Endothelial cell of umbilical vein (primary cell): Measurements from ENCODE around the gene MYLIP.

Experiments used
- JUN ChIP-seq: IDR thresholded peaks from 2 replicates; pipeline ENCODE4 v1.6.1; 2011; ENCODE audit warnings: borderline replicate concordance, low read depth; ENCODE audit not compliant: insufficient read length, insufficient read depth
- POLR2A ChIP-seq: IDR thresholded peaks from 2 replicates; pipeline ENCODE4 v1.6.1; 2012; ENCODE audit warnings: low read depth, mild to moderate bottlenecking, control low read depth, low read length
- POLR2AphosphoS5 ChIP-seq: IDR thresholded peaks from 2 replicates; pipeline ENCODE4 v1.6.1; 2012; ENCODE audit warnings: low read depth, mild to moderate bottlenecking, control low read depth, low read length, moderate library complexity; ENCODE audit not compliant: insufficient read depth
- TF ChIP-seq, protein P1 (sequence below), 2 donors: IDR thresholded peaks; 1 replicate in 1 of 2; 2 replicates in 1 of 2; pipeline ENCODE4 v1.5.1; 2011; ENCODE audit warnings: low read length in 2 of 2, mild to moderate bottlenecking in 2 of 2, moderate library complexity in 2 of 2, control low read depth in 1 of 2, inconsistent platforms in 1 of 2, low read depth in 1 of 2; ENCODE audit not compliant: insufficient read depth in 1 of 2; ENCODE audit errors: extremely low read depth in 1 of 2
- TF ChIP-seq, protein P2 (sequence below): IDR thresholded peaks from 2 replicates; pipeline ENCODE4 v1.6.1; 2011; ENCODE audit not compliant: insufficient read depth, insufficient read length

DNA sequence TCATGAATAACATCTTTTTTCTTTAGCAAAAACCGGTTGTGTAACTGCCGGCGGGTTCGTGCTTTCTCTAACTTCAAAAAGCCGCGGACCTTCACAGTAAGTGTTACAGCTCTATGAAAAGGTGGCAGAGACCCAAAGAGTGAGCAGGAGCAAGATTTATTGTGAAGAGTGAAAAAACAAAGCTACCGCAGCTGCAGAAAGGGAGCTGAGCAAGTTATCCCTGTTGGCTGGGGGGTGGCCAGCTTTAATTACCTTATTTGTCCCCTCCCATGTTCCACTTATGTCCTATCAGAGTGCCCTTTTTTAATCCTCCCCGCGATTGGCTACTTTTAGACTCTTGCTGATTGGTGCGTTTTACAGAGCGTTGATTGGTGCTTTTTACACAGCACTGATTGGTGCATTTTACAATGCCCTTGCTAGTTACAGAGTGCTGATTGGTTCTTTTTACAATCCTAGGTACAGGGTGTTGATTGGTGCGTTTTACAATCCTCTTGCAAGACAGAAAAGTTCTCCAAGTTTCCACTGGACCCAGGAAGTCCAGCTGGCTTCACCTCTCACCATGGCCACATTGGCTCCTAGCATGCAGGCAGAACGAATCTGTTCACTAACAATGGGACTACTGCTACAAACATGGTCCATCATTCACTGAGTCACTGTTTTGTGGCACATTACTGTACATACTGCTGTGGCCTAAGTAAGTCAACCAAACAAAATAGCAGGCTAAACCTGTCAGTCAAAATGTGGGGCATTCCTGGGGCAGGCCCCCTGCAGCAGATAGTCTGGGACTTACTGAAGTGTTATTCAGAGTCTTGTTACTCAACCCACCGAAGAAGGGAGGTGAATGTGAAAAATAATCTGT, 52.8 kb downstream of the MYLIP start:
- TF ChIP-seq POLR2A = no peak
- TF ChIP-seq, protein P1, sequence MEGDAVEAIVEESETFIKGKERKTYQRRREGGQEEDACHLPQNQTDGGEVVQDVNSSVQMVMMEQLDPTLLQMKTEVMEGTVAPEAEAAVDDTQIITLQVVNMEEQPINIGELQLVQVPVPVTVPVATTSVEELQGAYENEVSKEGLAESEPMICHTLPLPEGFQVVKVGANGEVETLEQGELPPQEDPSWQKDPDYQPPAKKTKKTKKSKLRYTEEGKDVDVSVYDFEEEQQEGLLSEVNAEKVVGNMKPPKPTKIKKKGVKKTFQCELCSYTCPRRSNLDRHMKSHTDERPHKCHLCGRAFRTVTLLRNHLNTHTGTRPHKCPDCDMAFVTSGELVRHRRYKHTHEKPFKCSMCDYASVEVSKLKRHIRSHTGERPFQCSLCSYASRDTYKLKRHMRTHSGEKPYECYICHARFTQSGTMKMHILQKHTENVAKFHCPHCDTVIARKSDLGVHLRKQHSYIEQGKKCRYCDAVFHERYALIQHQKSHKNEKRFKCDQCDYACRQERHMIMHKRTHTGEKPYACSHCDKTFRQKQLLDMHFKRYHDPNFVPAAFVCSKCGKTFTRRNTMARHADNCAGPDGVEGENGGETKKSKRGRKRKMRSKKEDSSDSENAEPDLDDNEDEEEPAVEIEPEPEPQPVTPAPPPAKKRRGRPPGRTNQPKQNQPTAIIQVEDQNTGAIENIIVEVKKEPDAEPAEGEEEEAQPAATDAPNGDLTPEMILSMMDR (IDR thresholded peaks at IDR 0.05; ENCODE audit: extremely low read depth in 1 of 2, insufficient read depth in 1 of 2, low read depth in 1 of 2, low read length in 2 of 2) = no peak
- TF ChIP-seq POLR2AphosphoS5 = no peak
- TF ChIP-seq, protein P2, sequence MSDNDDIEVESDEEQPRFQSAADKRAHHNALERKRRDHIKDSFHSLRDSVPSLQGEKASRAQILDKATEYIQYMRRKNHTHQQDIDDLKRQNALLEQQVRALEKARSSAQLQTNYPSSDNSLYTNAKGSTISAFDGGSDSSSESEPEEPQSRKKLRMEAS = no peak
- TF ChIP-seq JUN = no peak
